ENCODE measurements around the gene DYSF.

DYSF gene

GRCh38 chr2:71586471-71586870 lies 133.1 kb downstream of the DYSF start:
- Histone ChIP-seq H3K9me3 (no peaks in the 10 kb centered on the region), H3K27me3 (no peaks in the 10 kb centered on the region), H3K36me3 (peaks cover 100% of the 10 kb centered on the region), H3K27ac (no peak overlapping the region), H3K4me3 (ENCODE audit: low read depth in 1 of 2, low read length in 1 of 2) (no peak overlapping the region), H3K4me1 (ENCODE audit: control insufficient read depth in 1 of 2, insufficient read depth in 1 of 2, low read depth in 1 of 2, low read length in 1 of 2) (peaks cover 0 to 7% of the 10 kb centered on the region in 2 experiments)
- TF ChIP-seq CTCF (IDR thresholded peaks at IDR 0.05), result no peak

- H3K27me3 ChIP-seq, result no peaks in the 10 kb centered on the region
- H3K27ac ChIP-seq, result no peak overlapping the region
- peaks cover 100% of the 10 kb centered on the region for H3K36me3 ChIP-seq
- H3K4me1 ChIP-seq (ENCODE audit: control insufficient read depth in 1 of 2, insufficient read depth in 1 of 2, low read depth in 1 of 2, low read length in 1 of 2), result peaks cover 0 to 7% of the 10 kb centered on the region in 2 experiments
- TF ChIP-seq CTCF (IDR thresholded peaks at IDR 0.05), result no peak
- H3K9me3 ChIP-seq, result no peaks in the 10 kb centered on the region
- no peak overlapping the region for H3K4me3 ChIP-seq (ENCODE audit: low read depth in 1 of 2, low read length in 1 of 2)
Measured at GRCh38 chr2:71587509-71588073, 134.2 kb downstream of the DYSF start.

- Histone ChIP-seq H3K27me3 (no peaks in the 10 kb centered on the region), H3K4me3 (ENCODE audit: low read depth in 1 of 2, low read length in 1 of 2) (no peak overlapping the region), H3K4me1 (ENCODE audit: control insufficient read depth in 1 of 2, insufficient read depth in 1 of 2, low read depth in 1 of 2, low read length in 1 of 2) (peaks cover 0 to 7% of the 10 kb centered on the region in 2 experiments), H3K27ac (no peak overlapping the region), H3K36me3 (peaks cover 99% of the 10 kb centered on the region), H3K9me3 (no peaks in the 10 kb centered on the region)
- no peak for TF ChIP-seq CTCF (IDR thresholded peaks at IDR 0.05)
Measured at GRCh38 chr2:71588497-71589170, 135.3 kb downstream of the DYSF start.

GRCh38 chr2:71589763-71590162 lies 136.4 kb downstream of the DYSF start:
- no peak for TF ChIP-seq CTCF (IDR thresholded peaks at IDR 0.05)
- Histone ChIP-seq H3K4me3 (ENCODE audit: low read depth in 1 of 2, low read length in 1 of 2) (no peak overlapping the region), H3K9me3 (no peaks in the 10 kb centered on the region), H3K27ac (no peak overlapping the region), H3K36me3 (peaks cover 99% of the 10 kb centered on the region), H3K27me3 (no peaks in the 10 kb centered on the region), H3K4me1 (ENCODE audit: control insufficient read depth in 1 of 2, insufficient read depth in 1 of 2, low read depth in 1 of 2, low read length in 1 of 2) (peaks cover 0 to 7% of the 10 kb centered on the region in 2 experiments)

- H3K27ac ChIP-seq, result no peak overlapping the region
- no peaks in the 10 kb centered on the region for H3K27me3 ChIP-seq
- TF ChIP-seq CTCF (IDR thresholded peaks at IDR 0.05), result no peak
- no peak overlapping the region for H3K4me3 ChIP-seq (ENCODE audit: low read depth in 1 of 2, low read length in 1 of 2)
- peaks cover 99% of the 10 kb centered on the region for H3K36me3 ChIP-seq
- no peaks in the 10 kb centered on the region for H3K9me3 ChIP-seq
- H3K4me1 ChIP-seq (ENCODE audit: control insufficient read depth in 1 of 2, insufficient read depth in 1 of 2, low read depth in 1 of 2, low read length in 1 of 2), result peaks cover 0 to 4% of the 10 kb centered on the region in 2 experiments
Measured at GRCh38 chr2:71591044-71591443, 137.7 kb downstream of the DYSF start.
